C4-2B (cell line): ENCODE results near the gene ZMYND10.
A peak's percentile ranks its signal among the peaks of the same experiment; 100 is the strongest.

Source experiments
- H3K27ac ChIP-seq: fragments of 450-650 bp; 2 replicates; pipeline ENCODE4 v1.5.1; 2017
- ZFX ChIP-seq: fragments of 450-650 bp; IDR thresholded peaks from 2 replicates; pipeline ENCODE4 v1.6.1; 2017
- TF ChIP-seq, protein P1 (sequence below): fragments of 450-650 bp; conservative IDR thresholded peaks from 2 replicates; pipeline ENCODE4 v1.5.1; 2017; ENCODE audit warnings: mild to moderate bottlenecking

ZMYND10 gene

DNA sequence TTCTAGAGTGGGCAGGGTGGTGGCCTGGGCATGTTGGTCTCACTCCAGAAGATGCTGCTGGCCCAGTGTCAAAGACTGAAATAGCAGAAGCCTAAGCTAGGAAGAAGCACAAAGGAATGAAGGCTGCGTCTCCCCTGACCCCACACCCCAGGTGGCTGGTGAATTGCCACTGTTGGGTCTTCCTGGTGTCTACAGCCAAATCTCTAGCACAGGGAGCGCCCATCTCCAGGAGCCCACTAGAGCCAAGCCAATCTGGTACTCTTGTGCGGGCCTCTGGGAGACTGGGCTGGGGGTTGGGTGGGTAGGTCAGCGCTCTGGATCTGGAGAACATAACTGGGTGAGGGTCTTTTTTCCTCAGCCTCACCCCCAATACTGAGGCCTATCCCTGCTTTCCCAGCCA lies 18.4 kb downstream of the ZMYND10 start:
- TF ChIP-seq, protein P1, sequence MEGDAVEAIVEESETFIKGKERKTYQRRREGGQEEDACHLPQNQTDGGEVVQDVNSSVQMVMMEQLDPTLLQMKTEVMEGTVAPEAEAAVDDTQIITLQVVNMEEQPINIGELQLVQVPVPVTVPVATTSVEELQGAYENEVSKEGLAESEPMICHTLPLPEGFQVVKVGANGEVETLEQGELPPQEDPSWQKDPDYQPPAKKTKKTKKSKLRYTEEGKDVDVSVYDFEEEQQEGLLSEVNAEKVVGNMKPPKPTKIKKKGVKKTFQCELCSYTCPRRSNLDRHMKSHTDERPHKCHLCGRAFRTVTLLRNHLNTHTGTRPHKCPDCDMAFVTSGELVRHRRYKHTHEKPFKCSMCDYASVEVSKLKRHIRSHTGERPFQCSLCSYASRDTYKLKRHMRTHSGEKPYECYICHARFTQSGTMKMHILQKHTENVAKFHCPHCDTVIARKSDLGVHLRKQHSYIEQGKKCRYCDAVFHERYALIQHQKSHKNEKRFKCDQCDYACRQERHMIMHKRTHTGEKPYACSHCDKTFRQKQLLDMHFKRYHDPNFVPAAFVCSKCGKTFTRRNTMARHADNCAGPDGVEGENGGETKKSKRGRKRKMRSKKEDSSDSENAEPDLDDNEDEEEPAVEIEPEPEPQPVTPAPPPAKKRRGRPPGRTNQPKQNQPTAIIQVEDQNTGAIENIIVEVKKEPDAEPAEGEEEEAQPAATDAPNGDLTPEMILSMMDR, result no peak
- TF ChIP-seq ZFX, result no peak

DNA sequence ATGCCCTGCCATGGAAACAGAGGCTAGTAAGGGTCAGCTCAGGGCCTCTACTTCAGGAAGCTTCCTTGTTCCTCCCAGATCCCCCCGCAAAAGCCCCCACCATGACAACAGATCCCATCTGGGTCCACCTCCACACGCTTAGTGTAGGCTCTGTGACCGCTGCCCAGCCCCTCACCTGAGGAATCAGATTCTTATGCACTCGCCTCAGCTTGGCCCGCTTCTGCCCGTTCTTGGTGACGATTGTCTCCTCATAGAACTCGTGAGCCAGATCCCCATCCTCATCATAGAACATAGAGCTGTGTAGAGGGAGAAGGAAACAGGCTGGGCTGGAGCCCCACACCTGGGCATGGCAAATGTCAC lies 19.4 kb downstream of the ZMYND10 start:
- no peak overlapping the region for H3K27ac ChIP-seq
- TF ChIP-seq, protein P1, result no peak

More for the DNA sequence above, 18.4 kb downstream of the ZMYND10 start:
- peak overlapping the region; percentile 80 for H3K27ac ChIP-seq

DNA sequence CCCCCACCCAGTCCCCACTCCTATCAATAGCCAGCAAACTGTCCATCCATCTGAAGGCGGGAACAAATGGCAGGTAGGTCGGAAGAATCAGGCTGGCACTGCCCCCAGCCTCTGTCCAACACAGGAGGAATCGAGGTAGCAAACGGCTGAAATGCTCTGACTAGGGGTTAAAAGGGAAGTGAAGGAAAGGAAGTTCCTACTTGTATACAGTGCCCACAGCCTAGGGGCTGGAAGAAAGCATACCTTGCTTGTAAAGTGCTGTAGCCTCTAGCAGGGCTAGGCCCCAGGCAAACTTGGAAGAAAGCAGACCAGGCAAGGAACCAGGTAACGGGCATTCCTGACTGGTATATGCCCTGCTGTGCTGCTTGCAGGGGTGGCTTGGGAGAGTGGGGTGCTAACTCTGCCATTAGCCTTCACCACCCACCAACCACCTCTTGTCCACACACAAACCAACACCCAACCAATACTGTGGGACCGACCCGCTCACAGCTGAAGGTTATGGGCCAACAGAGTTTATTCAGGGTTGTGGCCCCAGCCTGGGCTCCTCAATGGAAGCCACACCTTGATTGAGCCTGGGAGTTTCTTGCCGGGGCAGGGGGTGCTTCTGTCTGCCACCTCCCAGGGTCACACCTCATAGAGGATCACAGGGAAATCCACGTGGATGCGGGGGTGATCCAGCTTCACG lies 19.9 kb downstream of the ZMYND10 start:
- TF ChIP-seq, protein P1, result no peak
- no peak for TF ChIP-seq ZFX

DNA sequence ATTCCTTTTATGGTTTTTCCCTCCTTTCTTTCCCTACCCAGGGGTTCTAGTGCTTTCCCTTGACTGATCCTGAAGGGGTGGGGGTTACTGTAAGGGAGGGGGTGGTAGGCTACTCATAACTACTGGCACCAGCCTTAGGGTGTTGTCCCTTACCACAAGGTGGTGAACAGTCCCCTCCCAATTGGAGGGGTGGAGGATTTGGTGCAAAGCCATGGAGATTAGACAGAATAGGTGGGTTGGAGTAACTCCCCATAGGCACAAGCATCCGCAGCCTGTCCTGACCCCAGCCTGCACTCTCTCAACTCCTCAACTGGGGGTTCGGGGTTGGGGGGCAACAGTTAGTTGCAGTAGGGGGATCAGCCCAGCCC lies 20.4 kb downstream of the ZMYND10 start:
- H3K27ac ChIP-seq, result no peak overlapping the region
- TF ChIP-seq ZFX, result no peak
- TF ChIP-seq, protein P1, result no peak

More for the DNA sequence above, 19.9 kb downstream of the ZMYND10 start:
- no peak overlapping the region for H3K27ac ChIP-seq

DNA sequence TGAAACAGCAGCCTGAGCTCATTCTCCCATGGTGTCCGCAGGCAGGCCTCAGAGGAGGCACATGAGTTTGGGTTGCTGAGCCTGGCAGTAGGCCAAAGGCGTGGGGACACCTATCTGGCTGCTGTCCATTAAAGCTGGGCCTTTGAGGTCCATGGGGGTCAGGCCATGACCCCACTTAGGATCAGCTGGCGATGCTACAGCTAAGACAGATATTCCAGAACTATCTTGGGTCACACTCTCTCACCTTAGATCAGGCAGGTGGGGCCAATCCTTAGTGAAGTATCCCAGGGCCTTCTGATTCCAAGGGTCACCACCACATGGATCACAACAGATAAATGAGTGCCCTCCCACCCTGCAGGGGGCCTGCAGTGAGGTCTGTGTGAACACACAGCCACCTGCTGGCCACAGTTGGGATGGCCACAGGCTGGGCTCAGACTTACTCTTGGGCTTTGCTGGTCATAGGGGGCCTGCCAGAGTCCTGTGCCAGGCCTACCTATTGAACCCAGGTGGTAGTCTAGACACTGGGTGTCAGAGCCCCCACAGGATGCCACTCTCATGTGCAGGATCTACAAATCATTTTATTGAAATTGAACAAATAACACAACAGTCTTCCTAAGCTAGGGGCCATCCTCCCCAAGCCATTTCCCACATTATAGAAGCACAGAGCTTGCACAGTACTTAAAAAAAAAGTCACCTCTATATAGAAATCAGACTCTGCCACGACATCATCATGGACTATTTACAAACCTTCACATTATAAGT lies 21.0 kb downstream of the ZMYND10 start:
- TF ChIP-seq ZFX, result no peak
- TF ChIP-seq, protein P1, result peak; percentile 87
- H3K27ac ChIP-seq, result no peak overlapping the region

DNA sequence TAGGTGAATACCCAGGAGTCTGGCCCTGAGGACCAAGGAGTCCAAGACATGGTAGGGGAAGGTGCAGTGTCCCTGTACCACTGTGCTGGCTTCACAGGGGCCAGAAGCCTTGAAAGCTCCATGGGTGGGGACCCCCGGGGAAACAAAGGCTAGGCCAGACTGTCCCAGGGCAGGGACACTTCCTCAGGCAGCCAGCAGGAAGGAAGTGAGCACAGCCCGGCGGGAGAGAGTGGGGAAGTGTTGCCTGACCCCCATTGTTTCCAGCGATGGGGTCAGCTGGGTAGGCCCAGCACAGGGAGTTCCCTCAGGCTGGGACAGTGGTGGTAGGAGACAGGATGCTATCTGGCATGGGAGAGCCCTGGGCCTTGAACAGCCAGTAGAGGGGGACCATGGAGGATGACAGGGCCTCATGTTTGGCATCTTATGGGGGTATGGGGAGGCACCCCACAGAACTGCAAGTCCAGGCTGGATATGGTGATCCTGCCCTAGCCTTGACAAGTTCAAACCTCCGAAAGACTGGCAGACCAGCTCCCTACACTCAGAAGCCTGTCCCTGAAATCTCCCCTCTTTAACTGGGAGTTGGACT lies 21.8 kb downstream of the ZMYND10 start:
- no peak overlapping the region for H3K27ac ChIP-seq
- TF ChIP-seq ZFX, result no peak
- TF ChIP-seq, protein P1, result no peak

DNA sequence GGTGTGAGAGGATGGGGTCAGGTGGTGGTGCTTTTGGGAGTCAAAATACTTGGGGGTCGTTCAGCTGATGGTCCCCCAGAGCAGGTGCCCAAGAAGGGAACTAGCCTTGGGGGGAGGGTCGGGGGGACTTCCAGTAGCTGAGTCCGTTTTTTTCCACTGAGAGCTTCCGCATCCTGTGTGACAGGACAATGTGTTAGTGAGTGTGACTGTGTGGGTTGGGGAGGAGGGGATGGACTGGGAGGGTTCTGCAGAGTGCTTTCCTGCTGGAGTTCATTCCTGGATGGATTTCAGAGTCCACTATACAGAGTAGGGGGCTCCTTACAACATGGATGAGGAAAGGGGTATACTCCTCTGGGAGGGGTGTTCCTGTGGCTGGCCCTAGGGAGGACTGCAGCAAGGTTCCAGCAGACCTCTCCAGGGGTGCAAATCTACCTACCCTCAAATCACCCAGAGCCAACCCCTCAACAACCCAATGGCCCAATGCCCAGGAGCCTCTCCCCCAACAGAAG lies 22.4 kb downstream of the ZMYND10 start:
- H3K27ac ChIP-seq, result no peak overlapping the region

More for the DNA sequence above, 22.4 kb downstream of the ZMYND10 start:
- TF ChIP-seq, protein P1, result no peak
- no peak for TF ChIP-seq ZFX
